ENCODE data around the gene ICOS.

The ICOS gene

GRCh38 chr2:203994735-203995134 is 58.2 kb downstream of the ICOS start:
- Histone ChIP-seq H3K27me3 (no peaks in the 10 kb centered on the region), H3K4me3 (ENCODE audit: low read depth, low read length) (no peak overlapping the region), H3K36me3 (no peaks in the 10 kb centered on the region), H3K4me1 (no peaks in the 10 kb centered on the region), H3K9me3 (no peaks in the 10 kb centered on the region)
- TF ChIP-seq CTCF (IDR thresholded peaks at IDR 0.05; ENCODE audit: low read depth, low read length), result no peak
- no peak for DNase-seq

DNA sequence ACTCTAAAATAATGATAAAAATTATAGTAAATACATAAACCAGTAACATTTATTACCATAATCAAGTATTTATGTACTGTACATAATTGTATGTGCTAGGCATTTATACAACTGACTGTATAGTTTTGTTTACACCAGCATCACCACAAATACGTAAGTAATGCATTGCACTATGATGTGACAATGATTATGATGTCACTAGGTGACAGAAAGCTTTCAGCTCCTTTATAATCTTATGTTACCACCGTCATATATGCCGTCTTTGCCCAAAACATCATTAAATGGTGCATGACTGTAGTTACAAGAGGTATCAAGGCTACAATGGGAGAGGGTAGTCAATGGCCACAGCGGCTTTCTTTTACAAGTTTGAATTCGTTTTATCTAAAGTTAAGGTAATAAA is 60.1 kb downstream of the ICOS start:
- H3K9me3 ChIP-seq, result no peaks in the 10 kb centered on the region
- H3K27me3 ChIP-seq, result no peaks in the 10 kb centered on the region
- no peaks in the 10 kb centered on the region for H3K36me3 ChIP-seq
- no peak for DNase-seq
- no peak overlapping the region for H3K4me3 ChIP-seq (ENCODE audit: low read depth, low read length)
- no peak for TF ChIP-seq CTCF (IDR thresholded peaks at IDR 0.05; ENCODE audit: low read depth, low read length)
- no peaks in the 10 kb centered on the region for H3K4me1 ChIP-seq

GRCh38 chr2:203997481-203997880 is 60.9 kb downstream of the ICOS start:
- Histone ChIP-seq H3K36me3 (no peaks in the 10 kb centered on the region), H3K9me3 (no peaks in the 10 kb centered on the region), H3K4me1 (no peaks in the 10 kb centered on the region), H3K27me3 (no peaks in the 10 kb centered on the region), H3K4me3 (ENCODE audit: low read depth, low read length) (no peak overlapping the region)
- no peak for DNase-seq
- TF ChIP-seq CTCF (IDR thresholded peaks at IDR 0.05; ENCODE audit: low read depth, low read length), result no peak

GRCh38 chr2:203997980-203998809 is 61.6 kb downstream of the ICOS start:
- no peaks in the 10 kb centered on the region for H3K4me1 ChIP-seq
- TF ChIP-seq CTCF (IDR thresholded peaks at IDR 0.05; ENCODE audit: low read depth, low read length), result no peak
- no peak for DNase-seq

DNA sequence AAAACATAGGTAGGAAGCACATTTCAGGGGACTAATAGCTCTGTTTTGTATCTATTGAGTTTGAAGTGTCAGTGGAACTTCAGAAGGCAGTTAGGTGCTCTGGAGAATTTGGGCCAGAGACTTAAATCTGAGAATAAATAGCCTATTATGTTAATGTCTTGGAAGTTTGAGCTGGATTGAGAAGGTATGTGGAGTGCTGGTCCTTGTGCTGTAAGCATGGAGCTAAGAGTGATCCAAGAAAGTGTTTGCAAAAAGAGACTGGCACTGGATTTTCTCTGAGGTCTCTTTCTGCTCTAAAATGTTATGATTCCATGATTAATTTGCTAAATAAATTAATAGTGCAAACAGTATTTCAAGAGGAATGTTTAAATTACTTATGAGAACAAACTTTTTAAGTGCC is 63.3 kb downstream of the ICOS start:
- no peaks in the 10 kb centered on the region for H3K27me3 ChIP-seq
- H3K9me3 ChIP-seq, result no peaks in the 10 kb centered on the region
- H3K36me3 ChIP-seq, result no peaks in the 10 kb centered on the region
- no peak for TF ChIP-seq CTCF (IDR thresholded peaks at IDR 0.05; ENCODE audit: low read depth, low read length)
- H3K4me3 ChIP-seq (ENCODE audit: low read depth, low read length), result no peak overlapping the region
- no peaks in the 10 kb centered on the region for H3K4me1 ChIP-seq
- DNase-seq, result no peak

More at GRCh38 chr2:203997980-203998809, 61.6 kb downstream of the ICOS start:
- Histone ChIP-seq H3K36me3 (no peaks in the 10 kb centered on the region), H3K27me3 (no peaks in the 10 kb centered on the region), H3K4me3 (ENCODE audit: low read depth, low read length) (no peak overlapping the region), H3K9me3 (no peaks in the 10 kb centered on the region)

- H3K36me3 ChIP-seq, result no peaks in the 10 kb centered on the region
- no peak overlapping the region for H3K4me3 ChIP-seq (ENCODE audit: low read depth, low read length)
- TF ChIP-seq CTCF (IDR thresholded peaks at IDR 0.05; ENCODE audit: low read depth, low read length), result no peak
- no peak for DNase-seq
- H3K27me3 ChIP-seq, result no peaks in the 10 kb centered on the region
- no peaks in the 10 kb centered on the region for H3K9me3 ChIP-seq
- no peaks in the 10 kb centered on the region for H3K4me1 ChIP-seq
These were observed 63.9 kb downstream of the ICOS start for GRCh38 chr2:204000446-204000845.

Data from BE2C (cell line).